H9 (cell line): Measurements from ENCODE around the gene GPR156. TPM values are rescaled to one million over a fixed set of nuclear protein-coding genes. Genes with fewer than 3 reads are reported as not detected.

Source experiments
- DNase-seq: peaks from one replicate; pipeline ENCODE4 v3.0.0-alpha.2; 2017
- H2AFZ ChIP-seq: one replicate; pipeline ENCODE4 v1.6.1; 2013; ENCODE audit warnings: mild to moderate bottlenecking, low read length, control low read depth, moderate library complexity
- H2AK5ac ChIP-seq: 2 replicates; pipeline ENCODE4 v1.6.1; 2013; ENCODE audit warnings: low read length, control low read depth, mixed read lengths; ENCODE audit not compliant: insufficient read length
- H2BK120ac ChIP-seq: one replicate; pipeline ENCODE4 v1.6.1; 2013; ENCODE audit warnings: low read depth, mild to moderate bottlenecking, low read length, control low read depth, inconsistent platforms; ENCODE audit not compliant: poor library complexity, severe bottlenecking
- H2BK12ac ChIP-seq: 2 replicates; pipeline ENCODE4 v1.6.1; 2013; ENCODE audit warnings: low read length, control low read depth, mixed read lengths, low read depth; ENCODE audit not compliant: insufficient read length
- H2BK15ac ChIP-seq: 2 replicates; pipeline ENCODE4 v1.6.1; 2013; ENCODE audit warnings: low read depth, low read length, control low read depth
- H2BK20ac ChIP-seq: one replicate; pipeline ENCODE4 v1.6.1; 2013; ENCODE audit warnings: low read depth, mild to moderate bottlenecking, low read length, control low read depth, inconsistent platforms; ENCODE audit not compliant: poor library complexity, severe bottlenecking
- H2BK5ac ChIP-seq: 2 replicates; pipeline ENCODE4 v1.6.1; 2013; ENCODE audit warnings: low read length, control low read depth, mixed read lengths; ENCODE audit not compliant: insufficient read length
- H3K14ac ChIP-seq: 2 replicates; pipeline ENCODE4 v1.6.1; 2013; ENCODE audit warnings: low read length, control low read depth; ENCODE audit not compliant: insufficient read depth
- H3K18ac ChIP-seq: 2 replicates; pipeline ENCODE4 v1.6.1; 2013; ENCODE audit warnings: low read depth, mild to moderate bottlenecking, mixed read lengths, low read length, control low read depth; ENCODE audit not compliant: insufficient read length
- H3K23ac ChIP-seq: 2 replicates; pipeline ENCODE4 v1.6.1; 2013; ENCODE audit warnings: low read length, control low read depth, mixed read lengths, low read depth; ENCODE audit not compliant: insufficient read length
- H3K23me2 ChIP-seq: 2 replicates; pipeline ENCODE4 v1.6.1; 2013; ENCODE audit warnings: low read depth, mild to moderate bottlenecking, mixed read lengths, low read length, control low read depth; ENCODE audit not compliant: insufficient read length, poor library complexity, severe bottlenecking
- H3K27ac ChIP-seq: 2 replicates; pipeline ENCODE4 v1.5.1; 2013; ENCODE audit warnings: low read length, control low read depth, mixed read lengths, low read depth; ENCODE audit not compliant: insufficient read length
- H3K27me3 ChIP-seq: 2 replicates; pipeline ENCODE4 v1.6.1; 2013; ENCODE audit warnings: low read length, control low read depth, inconsistent platforms; ENCODE audit not compliant: insufficient read depth
- H3K4ac ChIP-seq: 2 replicates; pipeline ENCODE4 v1.6.1; 2013; ENCODE audit warnings: low read depth, mild to moderate bottlenecking, control low read depth, inconsistent platforms, low read length, moderate library complexity
- H3K4me1 ChIP-seq: 2 replicates; pipeline ENCODE4 v1.6.1; 2013; ENCODE audit warnings: low read length, control low read depth, inconsistent platforms; ENCODE audit not compliant: insufficient read depth
- H3K4me2 ChIP-seq: 2 replicates; pipeline ENCODE4 v1.6.1; 2013; ENCODE audit warnings: low read length, control low read depth, mixed read lengths; ENCODE audit not compliant: insufficient read length, insufficient read depth
- H3K56ac ChIP-seq: 2 replicates; pipeline ENCODE4 v1.6.1; 2013; ENCODE audit warnings: low read depth, mild to moderate bottlenecking, mixed read lengths, low read length, control low read depth; ENCODE audit not compliant: insufficient read length
- H3K79me1 ChIP-seq: 2 replicates; pipeline ENCODE4 v1.6.1; 2013; ENCODE audit warnings: low read depth, mild to moderate bottlenecking, moderate library complexity, low read length, control low read depth, inconsistent platforms; ENCODE audit not compliant: insufficient read depth, poor library complexity, severe bottlenecking
- H3K79me2 ChIP-seq: 2 replicates; pipeline ENCODE4 v1.6.1; 2013; ENCODE audit warnings: low read length, control low read depth, inconsistent platforms; ENCODE audit not compliant: insufficient read depth
- H3K9ac ChIP-seq: 2 replicates; pipeline ENCODE4 v1.6.1; 2013; ENCODE audit warnings: low read length, control low read depth, mixed read lengths; ENCODE audit not compliant: insufficient read length; ENCODE audit errors: extremely low read depth
- H3K9me3 ChIP-seq: one replicate; pipeline ENCODE4 v1.6.1; 2013; ENCODE audit warnings: low read depth, low read length, inconsistent platforms; ENCODE audit not compliant: control insufficient read depth
- H3T11ph ChIP-seq: one replicate; pipeline ENCODE4 v1.6.1; 2013; ENCODE audit warnings: mild to moderate bottlenecking, low read length, control low read depth, inconsistent platforms
- H4K20me1 ChIP-seq: one replicate; pipeline ENCODE4 v1.6.1; 2013; ENCODE audit not compliant: control insufficient read depth, insufficient read length, insufficient read depth
- H4K5ac ChIP-seq: 2 replicates; pipeline ENCODE4 v1.6.1; 2013; ENCODE audit warnings: low read depth, mild to moderate bottlenecking, mixed read lengths, low read length, control low read depth; ENCODE audit not compliant: insufficient read length
- H4K8ac ChIP-seq: replicated peaks from 2 replicates; pipeline ENCODE4 v1.6.1; 2013; ENCODE audit warnings: low read length, control low read depth, mixed read lengths, low read depth; ENCODE audit not compliant: insufficient read length
- H4K91ac ChIP-seq: 2 replicates; pipeline ENCODE4 v1.6.1; 2013; ENCODE audit warnings: low read depth, mild to moderate bottlenecking, moderate library complexity, mixed read lengths, low read length, control low read depth; ENCODE audit not compliant: insufficient read length
- H3K27ac Mint-ChIP-seq, 3 experiments: 2 replicates in 2 of 3; 3 replicates in 1 of 3; pipeline ENCODE4 v1.8.0; 2020 to 2021; ENCODE audit warnings: mixed read lengths in 3 of 3, mild to moderate bottlenecking in 1 of 3, moderate library complexity in 1 of 3
- H3K27me3 Mint-ChIP-seq: 2 replicates; pipeline ENCODE4 v1.8.0; 2021; ENCODE audit warnings: low read depth, mild to moderate bottlenecking, moderate library complexity, mixed read lengths
- H3K36me3 Mint-ChIP-seq, 3 experiments: 2 replicates in 2 of 3; 3 replicates in 1 of 3; pipeline ENCODE4 v1.8.0; 2020 to 2021; ENCODE audit warnings: low read depth in 3 of 3, mixed read lengths in 3 of 3; ENCODE audit not compliant: insufficient read depth in 1 of 3
- H3K4me1 Mint-ChIP-seq, 2 experiments: 2 replicates each; pipeline ENCODE4 v1.8.0; 2020; ENCODE audit warnings: mixed read lengths in 2 of 2
- H3K4me3 Mint-ChIP-seq, 2 experiments: 2 replicates in 1 of 2; 3 replicates in 1 of 2; pipeline ENCODE4 v1.8.0; 2020 to 2021; ENCODE audit warnings: mild to moderate bottlenecking in 2 of 2, mixed read lengths in 2 of 2, moderate library complexity in 1 of 2
- H3K9me3 Mint-ChIP-seq, 2 experiments: 2 replicates in 1 of 2; 3 replicates in 1 of 2; pipeline ENCODE4 v1.8.0; 2020; ENCODE audit warnings: mild to moderate bottlenecking in 2 of 2, mixed read lengths in 2 of 2, moderate library complexity in 1 of 2
- WGBS: extraction: QIAGEN DNeasy Blood & Tissue Kit; methylation state at CpG from one replicate; pipeline ENCODE4 v1.1.7; 2013; ENCODE audit warnings: missing lambda C conversion rate, low lambda C conversion rate, mixed read lengths; ENCODE audit not compliant: insufficient read length; ENCODE audit errors: extremely low coverage; 5-methylcytosine and 5-hydroxymethylcytosine counted together
- total RNA-seq: library from RNA; stranded (reverse); gene quantifications from 2 replicates; pipeline ENCODE4 v1.2.1, GENCODE V29; 2021
- TF ChIP-seq, protein P1 (sequence below): fragments of 200-600 bp; sonication (generic); conservative IDR thresholded peaks from 3 replicates; pipeline ENCODE4 v1.8.0; 2021; ENCODE audit warnings: antibody characterized with exemption, mild to moderate bottlenecking

GPR156 gene
- total RNA-seq, 1 experiment from 2014 or later: 1.8 TPM

DNA sequence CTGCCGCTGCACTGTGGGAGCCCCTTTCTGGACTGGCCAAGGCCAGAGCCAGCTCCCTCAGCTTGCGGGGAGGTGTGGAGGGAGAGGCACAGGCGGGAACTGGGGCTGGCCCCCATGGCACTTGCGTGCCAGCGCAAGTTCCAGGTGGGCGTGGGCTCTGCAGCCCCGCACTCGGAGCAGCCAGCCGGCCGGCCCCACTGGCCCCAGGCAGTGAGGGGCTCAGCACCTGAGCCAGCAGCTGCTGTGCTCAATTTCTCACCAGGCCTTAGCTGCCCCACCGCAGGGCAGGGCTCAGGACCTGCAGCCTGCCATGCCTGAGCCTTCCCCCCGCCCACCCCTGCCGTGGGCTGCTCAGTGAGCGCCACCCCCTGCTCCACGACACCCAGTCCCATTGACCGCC lies 4.6 kb upstream of the GPR156 start:
- Mint-ChIP-seq H3K36me3 (peaks cover 2 to 4% (median 3%) of the 10 kb centered on the region in 3 experiments; a peak in 3 of 7 replicates), H3K4me3 (no peak overlapping the region), H3K9me3 (peaks cover 20% of the 10 kb centered on the region in 2 experiments), H3K4me1 (peaks cover 2% of the 10 kb centered on the region in 2 experiments), H3K27me3 (peaks cover 32% of the 10 kb centered on the region), H3K27ac (no peak overlapping the region)
- TF ChIP-seq, protein P1, sequence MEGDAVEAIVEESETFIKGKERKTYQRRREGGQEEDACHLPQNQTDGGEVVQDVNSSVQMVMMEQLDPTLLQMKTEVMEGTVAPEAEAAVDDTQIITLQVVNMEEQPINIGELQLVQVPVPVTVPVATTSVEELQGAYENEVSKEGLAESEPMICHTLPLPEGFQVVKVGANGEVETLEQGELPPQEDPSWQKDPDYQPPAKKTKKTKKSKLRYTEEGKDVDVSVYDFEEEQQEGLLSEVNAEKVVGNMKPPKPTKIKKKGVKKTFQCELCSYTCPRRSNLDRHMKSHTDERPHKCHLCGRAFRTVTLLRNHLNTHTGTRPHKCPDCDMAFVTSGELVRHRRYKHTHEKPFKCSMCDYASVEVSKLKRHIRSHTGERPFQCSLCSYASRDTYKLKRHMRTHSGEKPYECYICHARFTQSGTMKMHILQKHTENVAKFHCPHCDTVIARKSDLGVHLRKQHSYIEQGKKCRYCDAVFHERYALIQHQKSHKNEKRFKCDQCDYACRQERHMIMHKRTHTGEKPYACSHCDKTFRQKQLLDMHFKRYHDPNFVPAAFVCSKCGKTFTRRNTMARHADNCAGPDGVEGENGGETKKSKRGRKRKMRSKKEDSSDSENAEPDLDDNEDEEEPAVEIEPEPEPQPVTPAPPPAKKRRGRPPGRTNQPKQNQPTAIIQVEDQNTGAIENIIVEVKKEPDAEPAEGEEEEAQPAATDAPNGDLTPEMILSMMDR: no peak
- H2BK12ac ChIP-seq: no peak overlapping the region
- H3K14ac ChIP-seq: no peak overlapping the region
- H4K8ac ChIP-seq: no peak overlapping the region
- no peak for DNase-seq
- H3K79me1 ChIP-seq: no peaks in the 10 kb centered on the region
- H3K9ac ChIP-seq: no peak overlapping the region
- no peaks in the 10 kb centered on the region for H3K79me2 ChIP-seq
- peaks cover 5% of the 10 kb centered on the region; the same call in 1 of the 2 replicates for H3K27me3 ChIP-seq
- no peak overlapping the region for H2AK5ac ChIP-seq
- no peak overlapping the region for H4K91ac ChIP-seq
- no peak overlapping the region for H2BK20ac ChIP-seq
- no peak overlapping the region for H2BK15ac ChIP-seq
- H2BK5ac ChIP-seq: no peak overlapping the region
- H4K20me1 ChIP-seq: no peaks in the 10 kb centered on the region
- H3T11ph ChIP-seq: no peak overlapping the region
- no peak overlapping the region for H4K5ac ChIP-seq
- H3K4me2 ChIP-seq: no peak overlapping the region
- H3K4me1 ChIP-seq: no peaks in the 10 kb centered on the region
- no peak overlapping the region for H2BK120ac ChIP-seq
- no peaks in the 10 kb centered on the region for H3K9me3 ChIP-seq
- H2AFZ ChIP-seq: no peak overlapping the region
- no peak overlapping the region for H3K18ac ChIP-seq
- WGBS: no CpG with 5 or more reads among the region's 16 CpGs
- H3K23ac ChIP-seq: no peak overlapping the region
- no peaks in the 10 kb centered on the region for H3K23me2 ChIP-seq
- H3K56ac ChIP-seq: no peak overlapping the region
- H3K27ac ChIP-seq: no peak overlapping the region
- H3K4ac ChIP-seq: no peak overlapping the region
